ENCODE results near the gene PANX1. TPM values are rescaled to one million over a fixed set of nuclear protein-coding genes. Genes with fewer than 3 reads are reported as not detected.
A peak's percentile ranks its signal among the peaks of the same experiment; 100 is the strongest.

The PANX1 gene
- total RNA-seq, 1 donor from 2014 or later, result 58.0 TPM

DNA sequence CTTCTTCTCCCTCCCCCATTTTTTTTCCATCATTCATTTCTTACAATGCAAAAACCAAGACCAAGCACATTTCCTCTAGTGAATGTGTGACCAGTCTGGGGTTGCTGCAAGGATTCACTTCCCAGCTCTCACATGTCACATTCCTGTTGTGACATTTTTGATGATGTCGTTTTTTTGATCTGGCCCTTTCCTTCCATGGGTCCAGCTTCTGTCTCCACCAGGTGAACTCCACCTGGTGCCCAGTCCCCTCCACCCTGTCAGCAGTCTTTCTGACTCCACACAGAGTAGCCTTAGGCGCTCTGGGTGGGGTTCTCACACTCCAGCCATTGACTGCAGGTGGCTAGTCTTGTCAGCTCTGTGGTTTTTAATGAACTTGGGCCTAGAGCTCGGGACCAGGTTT is 15.6 kb downstream of the PANX1 start:
- H3K4me3 Mint-ChIP-seq (ENCODE audit: unreplicated experiment), result no peak overlapping the region
- no peaks in the 10 kb centered on the region for H3K27me3 Mint-ChIP-seq (ENCODE audit: unreplicated experiment)
- no peaks in the 10 kb centered on the region for H3K36me3 Mint-ChIP-seq (ENCODE audit: unreplicated experiment)
- TF ChIP-seq, protein P1, sequence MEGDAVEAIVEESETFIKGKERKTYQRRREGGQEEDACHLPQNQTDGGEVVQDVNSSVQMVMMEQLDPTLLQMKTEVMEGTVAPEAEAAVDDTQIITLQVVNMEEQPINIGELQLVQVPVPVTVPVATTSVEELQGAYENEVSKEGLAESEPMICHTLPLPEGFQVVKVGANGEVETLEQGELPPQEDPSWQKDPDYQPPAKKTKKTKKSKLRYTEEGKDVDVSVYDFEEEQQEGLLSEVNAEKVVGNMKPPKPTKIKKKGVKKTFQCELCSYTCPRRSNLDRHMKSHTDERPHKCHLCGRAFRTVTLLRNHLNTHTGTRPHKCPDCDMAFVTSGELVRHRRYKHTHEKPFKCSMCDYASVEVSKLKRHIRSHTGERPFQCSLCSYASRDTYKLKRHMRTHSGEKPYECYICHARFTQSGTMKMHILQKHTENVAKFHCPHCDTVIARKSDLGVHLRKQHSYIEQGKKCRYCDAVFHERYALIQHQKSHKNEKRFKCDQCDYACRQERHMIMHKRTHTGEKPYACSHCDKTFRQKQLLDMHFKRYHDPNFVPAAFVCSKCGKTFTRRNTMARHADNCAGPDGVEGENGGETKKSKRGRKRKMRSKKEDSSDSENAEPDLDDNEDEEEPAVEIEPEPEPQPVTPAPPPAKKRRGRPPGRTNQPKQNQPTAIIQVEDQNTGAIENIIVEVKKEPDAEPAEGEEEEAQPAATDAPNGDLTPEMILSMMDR (IDR thresholded peaks at IDR 0.05; ENCODE audit: partially characterized antibody, unreplicated experiment), result no peak
- DNase-seq, result no peak
- peaks cover 43% of the 10 kb centered on the region for H3K4me1 Mint-ChIP-seq (ENCODE audit: low read depth, unreplicated experiment)
- H3K9me3 Mint-ChIP-seq (ENCODE audit: unreplicated experiment), result no peaks in the 10 kb centered on the region
- H3K27ac Mint-ChIP-seq (ENCODE audit: unreplicated experiment), result peak overlapping the region; percentile 21

DNA sequence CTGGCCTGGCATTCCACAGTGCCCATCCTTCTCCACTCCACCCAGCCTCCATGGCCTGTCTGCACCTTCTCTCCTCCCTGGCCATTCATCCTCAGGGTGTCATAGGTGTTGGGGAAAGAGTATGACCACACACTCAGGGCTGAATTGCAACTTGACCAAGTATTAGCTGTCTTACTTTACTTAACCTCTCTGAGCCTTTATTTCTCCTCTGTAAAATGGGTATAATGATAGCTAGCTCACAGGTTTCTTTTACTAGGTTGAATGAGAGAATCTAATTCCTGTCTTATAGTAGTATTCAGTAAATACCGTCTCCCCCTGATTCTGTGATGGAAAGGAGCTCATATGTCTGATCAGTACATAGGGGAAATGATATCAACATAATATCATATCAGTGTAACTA is 16.0 kb downstream of the PANX1 start:
- no peak overlapping the region for H3K4me3 Mint-ChIP-seq (ENCODE audit: unreplicated experiment)
- H3K27me3 Mint-ChIP-seq (ENCODE audit: unreplicated experiment), result no peaks in the 10 kb centered on the region
- TF ChIP-seq, protein P1 (IDR thresholded peaks at IDR 0.05; ENCODE audit: partially characterized antibody, unreplicated experiment), result no peak
- no peak overlapping the region for H3K27ac Mint-ChIP-seq (ENCODE audit: unreplicated experiment)
- H3K4me1 Mint-ChIP-seq (ENCODE audit: low read depth, unreplicated experiment), result peaks cover 46% of the 10 kb centered on the region
- H3K36me3 Mint-ChIP-seq (ENCODE audit: unreplicated experiment), result no peaks in the 10 kb centered on the region
- H3K9me3 Mint-ChIP-seq (ENCODE audit: unreplicated experiment), result no peaks in the 10 kb centered on the region
- DNase-seq, result no peak

DNA sequence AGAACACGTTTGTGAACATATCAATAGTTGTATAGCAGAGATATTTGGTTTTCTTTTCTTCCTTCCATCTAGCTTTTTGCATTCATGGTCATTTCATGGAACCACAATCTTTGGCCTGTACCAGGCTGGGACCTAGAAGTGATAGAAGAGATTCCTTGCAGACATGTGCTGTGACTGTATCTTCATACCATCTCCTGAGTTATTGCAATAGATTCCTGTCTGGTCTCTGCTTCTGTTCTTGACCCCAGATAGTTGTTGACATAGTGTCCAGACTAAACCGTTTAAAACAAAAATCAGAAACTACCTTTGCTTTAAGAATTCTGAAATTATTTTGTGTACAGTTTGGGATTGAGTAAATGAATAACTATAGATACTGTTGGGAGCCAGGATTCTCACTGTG is 16.8 kb downstream of the PANX1 start:
- Mint-ChIP-seq H3K4me1 (ENCODE audit: low read depth, unreplicated experiment) (peaks cover 42% of the 10 kb centered on the region), H3K36me3 (ENCODE audit: unreplicated experiment) (no peaks in the 10 kb centered on the region), H3K9me3 (ENCODE audit: unreplicated experiment) (no peaks in the 10 kb centered on the region), H3K27ac (ENCODE audit: unreplicated experiment) (no peak overlapping the region), H3K27me3 (ENCODE audit: unreplicated experiment) (no peaks in the 10 kb centered on the region), H3K4me3 (ENCODE audit: unreplicated experiment) (no peak overlapping the region)
- TF ChIP-seq, protein P1 (IDR thresholded peaks at IDR 0.05; ENCODE audit: partially characterized antibody, unreplicated experiment), result no peak
- no peak for DNase-seq

DNA sequence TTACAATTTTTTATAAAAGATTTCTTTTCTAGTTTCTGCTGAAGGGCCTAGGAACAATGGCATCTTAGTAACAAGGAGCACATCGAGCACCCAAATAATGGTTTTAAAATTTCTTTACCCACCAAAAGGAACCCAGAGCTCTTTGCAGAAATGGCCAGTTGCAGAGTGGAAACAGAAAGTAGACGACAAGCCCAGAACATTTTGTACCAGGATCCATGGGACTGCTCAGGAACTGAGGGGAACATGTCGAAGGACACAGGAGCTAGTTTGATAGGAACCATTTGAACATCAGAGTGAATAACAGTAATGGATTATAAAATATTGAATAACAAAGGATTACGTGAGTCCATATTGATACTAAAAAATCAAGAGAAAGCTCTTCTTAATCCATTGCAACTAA is 17.3 kb downstream of the PANX1 start:
- Mint-ChIP-seq H3K27ac (ENCODE audit: unreplicated experiment) (no peak overlapping the region), H3K9me3 (ENCODE audit: unreplicated experiment) (no peaks in the 10 kb centered on the region), H3K27me3 (ENCODE audit: unreplicated experiment) (no peaks in the 10 kb centered on the region), H3K36me3 (ENCODE audit: unreplicated experiment) (no peaks in the 10 kb centered on the region), H3K4me1 (ENCODE audit: low read depth, unreplicated experiment) (peaks cover 44% of the 10 kb centered on the region), H3K4me3 (ENCODE audit: unreplicated experiment) (no peak overlapping the region)
- DNase-seq, result no peak
- TF ChIP-seq, protein P1 (IDR thresholded peaks at IDR 0.05; ENCODE audit: partially characterized antibody, unreplicated experiment), result no peak

DNA sequence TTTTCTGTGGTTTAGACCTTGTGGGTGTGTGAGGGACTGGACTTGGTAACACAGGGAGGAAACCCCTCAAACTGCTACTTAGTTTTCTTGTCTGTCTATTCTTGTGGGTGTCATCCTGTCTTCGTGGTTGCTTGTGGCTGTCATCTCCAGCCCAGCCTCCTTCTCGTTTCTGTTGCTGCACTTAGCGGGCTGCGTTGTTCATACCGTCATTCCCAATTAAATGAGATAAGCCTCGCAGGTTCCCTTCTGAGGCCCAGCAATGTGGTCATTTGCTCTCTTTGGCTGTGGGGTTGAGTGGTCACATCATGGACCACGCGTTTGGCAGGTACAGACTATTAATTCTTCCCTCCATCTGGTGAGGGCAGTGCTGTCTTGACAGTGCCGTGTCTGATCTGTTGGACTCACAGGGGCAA is 18.8 kb downstream of the PANX1 start:
- no peak overlapping the region for H3K4me3 Mint-ChIP-seq (ENCODE audit: unreplicated experiment)
- H3K27me3 Mint-ChIP-seq (ENCODE audit: unreplicated experiment), result no peaks in the 10 kb centered on the region
- peaks cover 50% of the 10 kb centered on the region for H3K4me1 Mint-ChIP-seq (ENCODE audit: low read depth, unreplicated experiment)

More for the DNA sequence above, 18.8 kb downstream of the PANX1 start:
- TF ChIP-seq, protein P1 (IDR thresholded peaks at IDR 0.05; ENCODE audit: partially characterized antibody, unreplicated experiment), result no peak
- no peak overlapping the region for H3K27ac Mint-ChIP-seq (ENCODE audit: unreplicated experiment)
- H3K9me3 Mint-ChIP-seq (ENCODE audit: unreplicated experiment), result no peaks in the 10 kb centered on the region
- no peak for DNase-seq
- H3K36me3 Mint-ChIP-seq (ENCODE audit: unreplicated experiment), result no peaks in the 10 kb centered on the region

Data from glutamatergic neuron (in vitro differentiated cells).